Activated CD8-positive, alpha-beta T cell treated with anti-CD3 and anti-CD28 coated beads for 36 hours (primary cell): ENCODE results near the gene FBXL12. TPM values are rescaled to one million over a fixed set of nuclear protein-coding genes. Genes with fewer than 3 reads are reported as not detected.
"Not testable (repeated sequence)": the region's sequence is repeated elsewhere in the genome, so short reads cannot be mapped to it uniquely, and the experiment has no call there.

Source experiments
- ATAC-seq: fragments of 200-7000 bp; cut with Tn5 transposase; one replicate; pipeline ENCODE4 v1.10.0; 2021; ENCODE audit warnings: mild to moderate bottlenecking, moderate library complexity
- CTCF ChIA-PET: fragments of 350-600 bp; sonication (Branson Sonifier 250); formaldehyde crosslinking; loops from one replicate; lab custom pipeline; 2021; ENCODE audit warnings: antibody characterized with exemption; lab: Charles Lee
- POLR2A ChIA-PET: fragments of 350-600 bp; sonication (Branson Sonifier 250); formaldehyde crosslinking; loops from one replicate; lab custom pipeline; 2021; ENCODE audit warnings: antibody characterized with exemption; lab: Charles Lee
- DNase-seq: peaks from one replicate; pipeline ENCODE4 v3.0.0-alpha.2; 2020
- H3K27ac Mint-ChIP-seq: one replicate; pipeline ENCODE4 v1.8.0; 2021; ENCODE audit warnings: mild to moderate bottlenecking, mixed read lengths
- H3K27me3 Mint-ChIP-seq: one replicate; pipeline ENCODE4 v1.8.0; 2021; ENCODE audit warnings: mixed read lengths
- H3K36me3 Mint-ChIP-seq: one replicate; pipeline ENCODE4 v1.8.0; 2021; ENCODE audit warnings: low read depth, mixed read lengths
- H3K4me1 Mint-ChIP-seq: one replicate; pipeline ENCODE4 v1.8.0; 2021; ENCODE audit warnings: low read depth, mixed read lengths
- H3K4me3 Mint-ChIP-seq: one replicate; pipeline ENCODE4 v1.8.0; 2021; ENCODE audit warnings: mild to moderate bottlenecking, moderate library complexity, mixed read lengths
- H3K9me3 Mint-ChIP-seq: one replicate; pipeline ENCODE4 v1.8.0; 2021; ENCODE audit warnings: mixed read lengths
- CTCF ChIP-seq: fragments of 200-600 bp; IDR thresholded peaks from one replicate; pipeline ENCODE4 v1.8.0; 2022; ENCODE audit warnings: antibody characterized with exemption, mild to moderate bottlenecking
- intact Hi-C: fragments of 100-400 bp; cut with micrococcal nuclease; formaldehyde crosslinking; loops from one replicate; pipeline ENCODE4 v1.10.0; 2022
- total RNA-seq, 2 experiments: library from RNA; stranded (reverse); gene quantifications; one replicate each; pipeline ENCODE4 v1.2.3, GENCODE V29; 2021

FBXL12 gene
- total RNA-seq, 2 experiments from 2014 or later, result 24.2 to 26.7 TPM

GRCh38 chr19:9827289-9828238 lies 8.7 kb upstream of the FBXL12 start, which contains the start of gene UBL5:
Gene UBL5, plus strand, starts transcription at chr19:9827918. Its CDS starts 420 bp downstream, at chr19:9828338.
- ATAC-seq (peak; percentile 97), DNase-seq (peak; percentile 92)
- Mint-ChIP-seq H3K4me1 (peaks cover 20% of the 10 kb centered on the region), H3K9me3 (no peaks in the 10 kb centered on the region), H3K27me3 (no peaks in the 10 kb centered on the region), H3K36me3 (peaks cover 21% of the 10 kb centered on the region), H3K4me3 (peak within 1 kb of the TSS; percentile 99), H3K27ac (peak within 1 kb of the TSS; percentile 98)
- POLR2A ChIA-PET, result interaction anchor here (0.6 to 2.3 kb wide), 10 partner anchors 9 to 1711 kb away, joined by 3 to 11 read pairs (median 4); partner anchors contain the start of genes CNN1 and FBXL12
- no peak for TF ChIP-seq CTCF
- CTCF ChIA-PET, result interaction anchor here (1.0 kb wide), 1 partner anchor 9 kb away, joined by 3 read pairs; no protein-coding TSS in a partner anchor
- intact Hi-C loops, result no loop called here

GRCh38 chr19:9823816-9824215 lies 4.9 kb upstream of the FBXL12 start:
- no peaks in the 10 kb centered on the region for H3K27me3 Mint-ChIP-seq
- DNase-seq (no peak), ATAC-seq (no peak)
- no peaks in the 10 kb centered on the region for H3K9me3 Mint-ChIP-seq
- H3K36me3 Mint-ChIP-seq, result peaks cover 14% of the 10 kb centered on the region
- no peak overlapping the region for H3K27ac Mint-ChIP-seq
- intact Hi-C loops, result no loop called here
- H3K4me1 Mint-ChIP-seq, result peaks cover 10% of the 10 kb centered on the region
- no peak for TF ChIP-seq CTCF
- CTCF ChIA-PET, result no interaction called here
- no peak overlapping the region for H3K4me3 Mint-ChIP-seq
- POLR2A ChIA-PET, result no interaction called here

DNA sequence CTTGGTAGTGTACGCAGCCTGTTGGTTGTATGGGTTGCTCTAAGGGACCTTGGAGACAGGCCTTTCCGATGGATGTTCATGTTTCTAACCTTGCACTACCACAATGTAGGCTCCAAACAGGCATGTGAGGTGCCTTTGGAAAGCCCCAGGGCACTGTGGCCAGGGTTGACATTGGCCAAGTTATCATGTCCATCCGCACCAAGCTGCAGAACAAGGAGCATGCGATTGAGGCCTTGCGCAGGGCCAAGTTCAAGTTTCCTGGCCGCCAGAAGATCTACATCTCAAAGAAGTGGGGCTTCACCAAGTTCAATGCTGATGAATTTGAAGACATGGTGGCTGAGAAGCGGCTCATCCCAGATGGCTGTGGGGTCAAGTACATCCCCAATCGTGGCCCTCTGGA lies 1.2 kb upstream of the FBXL12 start:
- ATAC-seq, CTCF ChIA-PET, H3K27me3 Mint-ChIP-seq, intact Hi-C loops, DNase-seq, H3K9me3 Mint-ChIP-seq, POLR2A ChIA-PET: not testable (repeated sequence)
- peaks cover 19% of the 10 kb centered on the region for H3K4me1 Mint-ChIP-seq
- H3K4me3 Mint-ChIP-seq, result peak overlapping the region; percentile 92
- H3K36me3 Mint-ChIP-seq, result peaks cover 21% of the 10 kb centered on the region
- H3K27ac Mint-ChIP-seq, result peak overlapping the region; percentile 95

GRCh38 chr19:9819596-9819909 lies 674 bp upstream of the FBXL12 start:
- H3K9me3 Mint-ChIP-seq, result peaks cover 4% of the 10 kb centered on the region
- peak overlapping the region; percentile 95 for H3K27ac Mint-ChIP-seq
- ATAC-seq, result no peak
- ChIA-PET CTCF (no interaction called here), POLR2A (interaction anchor here (1.0 to 1.4 kb wide), 2 partner anchors 8 to 11 kb away, joined by 3 to 5 read pairs; partner anchors contain the start of gene UBL5)
- H3K4me3 Mint-ChIP-seq, result peak overlapping the region; percentile 92
- no peak for DNase-seq
- peaks cover 24% of the 10 kb centered on the region for H3K4me1 Mint-ChIP-seq
- no peak for TF ChIP-seq CTCF
- intact Hi-C loops, result loop anchor here (1.0 kb wide), 1 partner anchor 27 kb away; no protein-coding TSS in a partner anchor
- H3K36me3 Mint-ChIP-seq, result peaks cover 25% of the 10 kb centered on the region
- H3K27me3 Mint-ChIP-seq, result no peaks in the 10 kb centered on the region

DNA sequence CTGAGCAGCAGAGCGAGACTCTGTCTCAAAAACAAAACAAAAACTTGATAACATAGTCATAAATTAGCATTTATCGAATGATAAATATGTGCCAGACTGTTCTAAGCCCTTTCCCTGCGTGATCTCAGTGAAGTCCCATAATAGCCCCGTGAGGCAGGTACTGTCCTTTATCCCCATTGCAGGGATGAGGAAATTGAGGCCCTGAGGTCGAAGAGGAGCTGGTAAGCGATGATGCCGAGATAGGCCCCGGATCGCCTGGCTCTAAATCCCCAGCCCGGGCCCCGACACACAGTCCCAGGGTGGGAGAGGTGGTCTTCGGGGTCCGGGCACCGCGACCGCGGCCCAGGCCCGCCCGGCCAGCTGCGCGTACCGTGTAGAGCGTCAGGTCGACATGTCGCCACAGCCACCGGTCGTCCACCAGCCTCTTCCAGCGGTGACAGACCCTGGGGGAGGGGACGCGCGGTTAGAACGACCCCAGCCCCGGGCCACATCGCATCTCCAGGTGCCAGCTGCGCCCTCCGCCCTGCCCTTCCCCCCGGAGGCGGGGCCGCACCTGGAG lies 625 bp downstream of the FBXL12 start:
- Mint-ChIP-seq H3K9me3 (peaks cover 4% of the 10 kb centered on the region), H3K4me3 (peak overlapping the region; percentile 92), H3K27ac (peak overlapping the region; percentile 95), H3K4me1 (peaks cover 24% of the 10 kb centered on the region), H3K36me3 (peaks cover 29% of the 10 kb centered on the region), H3K27me3 (no peaks in the 10 kb centered on the region)
- ATAC-seq (no peak), DNase-seq (no peak)
- intact Hi-C loops, result no loop called here
- no peak for TF ChIP-seq CTCF
- ChIA-PET POLR2A (interaction anchor here (0.6 to 1.9 kb wide), 7 partner anchors 9 to 51 kb away, joined by 3 to 5 read pairs (median 5); partner anchors contain the start of genes UBL5 and ZNF846), CTCF (interaction anchor here (1.0 kb wide), 1 partner anchor 9 kb away, joined by 3 read pairs; no protein-coding TSS in a partner anchor)
